Spleen (tissue), 7 donors: ENCODE results near the gene TEX13B.

Experiments used
- CTCF ChIP-seq, 11 experiments: fragments of 200-600 bp in 7 of 11; fragments of 450-650 bp in 4 of 11; sonication (generic) in 4 of 11; IDR thresholded peaks in 8 of 11; conservative IDR thresholded peaks in 3 of 11; 1 replicate in 7 of 11; 2 replicates in 4 of 11; pipeline versions ENCODE4 v1.4.0 to v1.8.0; 2016 to 2021; ENCODE audit warnings: antibody characterized with exemption in 11 of 11, inconsistent platforms in 4 of 11, mild to moderate bottlenecking in 1 of 11
- POLR2A ChIP-seq, 3 donors: fragments of 450-650 bp; IDR thresholded peaks; one replicate each; pipeline ENCODE4 v1.5.1; 2017; ENCODE audit warnings: antibody characterized with exemption in 3 of 3, mild to moderate bottlenecking in 1 of 3
- POLR2AphosphoS5 ChIP-seq, 3 donors: sonication (generic); formaldehyde crosslinking; IDR thresholded peaks; one replicate each; pipeline ENCODE4 v1.5.1; 2017; ENCODE audit warnings: antibody characterized with exemption in 3 of 3
- donor health status: DM: no; HTN: no; CAD: no; lungs with moderate emphysema.
- donor health status: DM: no; HTN: no; CAD: no.
- donor health status: DM: no; HTN: no; CAD: no.

GRCh38 chrX:108022491-108023089 lies 40.4 kb upstream of the TEX13B start:
- TF ChIP-seq CTCF (IDR thresholded peaks at IDR 0.05 in 8 of 11, conservative IDR thresholded peaks at IDR 0.05 in 3 of 11) (no peak), POLR2A (IDR thresholded peaks at IDR 0.05) (no peak), POLR2AphosphoS5 (IDR thresholded peaks at IDR 0.05) (no peak)
